MM.1S (cell line): ENCODE measurements around the gene PARD6G.

Source experiments
- CTCF ChIP-seq: fragments of 300-600 bp; sonication (generic); IDR thresholded peaks from 2 replicates; pipeline ENCODE4 v1.5.1; 2016; ENCODE audit warnings: antibody characterized with exemption, low read length, mixed read lengths
- EZH2 ChIP-seq: fragments of 300-600 bp; sonication (generic); optimal IDR thresholded peaks from 2 replicates; pipeline ENCODE3; 2017; ENCODE audit warnings: low read depth, mild to moderate bottlenecking, antibody characterized with exemption, low read length, mixed read lengths
- EZH2phosphoT487 ChIP-seq: fragments of 300-600 bp; sonication (generic); IDR thresholded peaks from 2 replicates; pipeline ENCODE4 v1.6.1; 2018; ENCODE audit warnings: antibody characterized with exemption, low read length

DNA sequence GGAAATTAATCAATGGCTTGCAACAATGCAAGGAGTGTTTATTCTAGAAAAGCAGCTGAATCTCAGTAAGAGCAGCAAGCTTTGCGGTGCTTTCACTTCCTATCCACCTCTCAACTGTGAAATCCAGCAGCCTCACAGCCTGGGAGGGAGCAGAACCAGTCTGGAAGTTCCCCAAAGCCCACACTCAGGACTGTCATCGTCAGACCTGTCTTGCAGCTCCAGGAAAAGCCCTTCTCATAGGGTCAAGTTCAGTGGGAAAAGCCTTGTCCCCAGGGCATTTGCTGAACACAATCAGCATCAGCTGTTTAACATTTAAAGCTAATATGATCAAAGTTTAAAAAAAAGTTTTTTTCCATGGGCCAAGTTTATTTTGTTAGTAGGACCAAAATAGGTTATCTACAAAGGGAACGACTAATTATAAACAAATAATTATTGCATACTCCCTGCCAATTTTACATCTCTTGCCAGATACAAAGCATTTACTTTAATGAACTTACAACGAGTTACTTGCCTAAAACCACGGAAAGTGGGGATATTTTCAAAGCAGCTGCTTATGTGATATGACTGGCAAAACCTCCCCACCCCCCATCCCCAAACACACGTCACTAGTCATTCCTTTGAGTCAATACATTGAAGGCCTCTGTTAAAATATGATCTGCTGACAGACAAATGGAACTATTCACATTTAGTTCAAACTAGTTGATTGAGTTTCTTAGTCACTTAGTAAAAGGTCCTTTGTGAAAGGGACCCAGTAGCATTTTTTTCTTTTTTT is 36.8 kb downstream of the PARD6G start:
- no peak for TF ChIP-seq CTCF
- TF ChIP-seq EZH2phosphoT487 = no peak
- no peak for TF ChIP-seq EZH2
